ENCODE measurements around the gene AMBP. TPM values are rescaled to one million over a fixed set of nuclear protein-coding genes. Genes with fewer than 3 reads are reported as not detected.
"Not testable (repeated sequence)": the region's sequence is repeated elsewhere in the genome, so short reads cannot be mapped to it uniquely, and the experiment has no call there.

The AMBP gene
- total RNA-seq, 1 experiment from 2014 or later: 0.20 TPM

GRCh38 chr9:114083666-114084065, 5.6 kb upstream of the AMBP start:
- Histone ChIP-seq H2BK12ac (ENCODE audit: insufficient read length, low read depth, low read length) (no peak overlapping the region), H4K5ac (ENCODE audit: insufficient read length, low read depth, low read length) (no peak overlapping the region), H3K9ac (ENCODE audit: extremely low read depth, insufficient read length, low read length) (no peak overlapping the region), H2BK5ac (ENCODE audit: insufficient read length, low read length) (no peak overlapping the region), H3K27me3 (ENCODE audit: insufficient read depth, low read length) (no peaks in the 10 kb centered on the region), H3K79me1 (ENCODE audit: insufficient read depth, low read depth, low read length, poor library complexity, severe bottlenecking) (no peaks in the 10 kb centered on the region), H4K8ac (replicated peaks; ENCODE audit: insufficient read length, low read depth, low read length) (no peak overlapping the region), H3K14ac (ENCODE audit: insufficient read depth, low read length) (no peak overlapping the region), H2BK120ac (ENCODE audit: low read depth, low read length, poor library complexity, severe bottlenecking) (no peak overlapping the region), H2AK5ac (ENCODE audit: insufficient read length, low read length) (no peak overlapping the region), H3K56ac (ENCODE audit: insufficient read length, low read depth, low read length) (no peak overlapping the region), H3K27ac (ENCODE audit: insufficient read length, low read depth, low read length) (no peak overlapping the region), H3K4me2 (ENCODE audit: insufficient read depth, insufficient read length, low read length) (no peak overlapping the region), H3K9me3 (ENCODE audit: control insufficient read depth, low read depth, low read length) (no peaks in the 10 kb centered on the region), H3K23ac (ENCODE audit: insufficient read length, low read depth, low read length) (no peak overlapping the region), H3K4ac (ENCODE audit: low read depth, low read length) (no peak overlapping the region), H4K20me1 (ENCODE audit: control insufficient read depth, insufficient read depth, insufficient read length) (no peaks in the 10 kb centered on the region), H2AFZ (ENCODE audit: low read length) (no peak overlapping the region), H2BK15ac (ENCODE audit: low read depth, low read length) (no peak overlapping the region), H3K4me1 (ENCODE audit: insufficient read depth, low read length) (no peaks in the 10 kb centered on the region), H3K18ac (ENCODE audit: insufficient read length, low read depth, low read length) (no peak overlapping the region), H3K79me2 (ENCODE audit: insufficient read depth, low read length) (no peaks in the 10 kb centered on the region), H3T11ph (ENCODE audit: low read length) (no peak overlapping the region), H2BK20ac (ENCODE audit: low read depth, low read length, poor library complexity, severe bottlenecking) (no peak overlapping the region), H4K91ac (ENCODE audit: insufficient read length, low read depth, low read length) (no peak overlapping the region), H3K23me2 (ENCODE audit: insufficient read length, low read depth, low read length, poor library complexity, severe bottlenecking) (no peaks in the 10 kb centered on the region)
- Mint-ChIP-seq H3K9me3 (no peaks in the 10 kb centered on the region), H3K36me3 (ENCODE audit: insufficient read depth in 1 of 3, low read depth in 3 of 3) (no peaks in the 10 kb centered on the region), H3K27ac (no peak overlapping the region), H3K4me1 (0 out of 4 replicates have a peak, but pooled peaks cover 0 to 3% of the 10 kb centered on the region in 2 experiments), H3K27me3 (ENCODE audit: low read depth) (peaks cover 25% of the 10 kb centered on the region), H3K4me3 (no peak overlapping the region)
- no peak for DNase-seq
- TF ChIP-seq CTCF (conservative IDR thresholded peaks at IDR 0.05): no peak
- no CpG with 5 or more reads among the region's 6 CpGs for WGBS (ENCODE audit: extremely low coverage, insufficient read length, low lambda C conversion rate)

- H3K18ac ChIP-seq (ENCODE audit: insufficient read length, low read depth, low read length); H3K9me3 ChIP-seq (ENCODE audit: control insufficient read depth, low read depth, low read length); H2BK12ac ChIP-seq (ENCODE audit: insufficient read length, low read depth, low read length); H3K4me2 ChIP-seq (ENCODE audit: insufficient read depth, insufficient read length, low read length); H3K27ac Mint-ChIP-seq; H2BK20ac ChIP-seq (ENCODE audit: low read depth, low read length, poor library complexity, severe bottlenecking); H2AFZ ChIP-seq (ENCODE audit: low read length); H4K91ac ChIP-seq (ENCODE audit: insufficient read length, low read depth, low read length); H3K27ac ChIP-seq (ENCODE audit: insufficient read length, low read depth, low read length); H3T11ph ChIP-seq (ENCODE audit: low read length); H3K56ac ChIP-seq (ENCODE audit: insufficient read length, low read depth, low read length); H3K23ac ChIP-seq (ENCODE audit: insufficient read length, low read depth, low read length); H2BK15ac ChIP-seq (ENCODE audit: low read depth, low read length); H2BK5ac ChIP-seq (ENCODE audit: insufficient read length, low read length); H3K79me1 ChIP-seq (ENCODE audit: insufficient read depth, low read depth, low read length, poor library complexity, severe bottlenecking); H3K9ac ChIP-seq (ENCODE audit: extremely low read depth, insufficient read length, low read length); H4K20me1 ChIP-seq (ENCODE audit: control insufficient read depth, insufficient read depth, insufficient read length); H3K27me3 ChIP-seq (ENCODE audit: insufficient read depth, low read length); H3K4me3 Mint-ChIP-seq; H3K36me3 Mint-ChIP-seq (ENCODE audit: insufficient read depth in 1 of 3, low read depth in 3 of 3); H2BK120ac ChIP-seq (ENCODE audit: low read depth, low read length, poor library complexity, severe bottlenecking); H3K4me1 Mint-ChIP-seq; H3K4ac ChIP-seq (ENCODE audit: low read depth, low read length); H2AK5ac ChIP-seq (ENCODE audit: insufficient read length, low read length); H3K4me1 ChIP-seq (ENCODE audit: insufficient read depth, low read length); H4K5ac ChIP-seq (ENCODE audit: insufficient read length, low read depth, low read length); DNase-seq; H3K14ac ChIP-seq (ENCODE audit: insufficient read depth, low read length); H3K9me3 Mint-ChIP-seq; H3K79me2 ChIP-seq (ENCODE audit: insufficient read depth, low read length); H3K23me2 ChIP-seq (ENCODE audit: insufficient read length, low read depth, low read length, poor library complexity, severe bottlenecking); H4K8ac ChIP-seq (replicated peaks; ENCODE audit: insufficient read length, low read depth, low read length): not testable (repeated sequence)
- peaks cover 25% of the 10 kb centered on the region for H3K27me3 Mint-ChIP-seq (ENCODE audit: low read depth)
- WGBS (ENCODE audit: extremely low coverage, insufficient read length, low lambda C conversion rate): no CpG with 5 or more reads among the region's 13 CpGs
These were observed 4.8 kb upstream of the AMBP start for GRCh38 chr9:114082763-114083412.
